Neural cell (in vitro differentiated cells): ENCODE measurements around the gene RECQL.

Experiments
- CTCF ChIP-seq: fragments of 450-650 bp; IDR thresholded peaks from 2 replicates; pipeline ENCODE4 v1.5.1; 2014; ENCODE audit warnings: antibody characterized with exemption, mild to moderate bottlenecking, moderate library complexity; ENCODE audit not compliant: poor library complexity, severe bottlenecking
- EZH2 ChIP-seq: fragments of 200-600, 300-800 bp; shearing (Covaris generic), sonication (generic); IDR thresholded peaks from 2 replicates; pipeline ENCODE4 v1.6.1; 2014; ENCODE audit warnings: antibody characterized with exemption, low read length, borderline replicate concordance, mild to moderate bottlenecking; ENCODE audit not compliant: insufficient read depth, poor library complexity, severe bottlenecking
- REST ChIP-seq: IDR thresholded peaks from 2 replicates; pipeline ENCODE4 v1.6.1; 2012; ENCODE audit warnings: borderline replicate concordance

GRCh38 chr12:21547437-21547836 is 46.0 kb upstream of the RECQL start:
- TF ChIP-seq CTCF (no peak), EZH2 (no peak), REST (no peak)
